ENCODE results near the gene HEMGN. TPM values are rescaled to one million over a fixed set of nuclear protein-coding genes. Genes with fewer than 3 reads are reported as not detected.

The HEMGN gene
- total and polyA plus RNA-seq, 12 donors, result 0.11 to 1.1 (median 0.19) TPM; not detected in 8

DNA sequence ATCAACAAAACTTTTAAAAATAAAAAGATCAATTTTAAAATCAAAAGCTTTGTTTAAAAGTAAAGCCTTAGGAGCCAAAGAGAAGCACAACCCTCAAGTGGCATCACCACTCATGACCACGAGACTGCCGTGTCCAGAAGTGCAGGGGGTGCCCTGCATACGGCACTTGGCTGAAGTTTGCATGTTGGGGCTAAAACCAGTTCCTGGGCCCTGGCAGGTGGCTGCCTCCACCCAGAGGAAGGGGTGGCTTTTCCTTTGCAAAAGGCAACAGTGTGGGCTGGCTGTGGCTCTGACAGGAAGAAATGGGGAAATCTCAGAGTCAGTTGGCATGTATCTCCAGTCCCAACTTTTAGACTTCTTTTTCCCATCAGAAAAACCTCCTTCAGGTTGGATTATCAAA, 30.9 kb downstream of the HEMGN start:
- Histone ChIP-seq H3K27me3 (no peaks in the 10 kb centered on the region), H3K4me1 (peaks cover 0 to 58% (median 14%) of the 10 kb centered on the region in 9 donors), H3K27ac (peak overlapping the region in 3 of 10 donors; percentile 38 to 89 (median 45)), H3K4me3 (peak overlapping the region in 1 of 10 donors; percentile 24), H3K36me3 (peaks cover 0 to 69% (median 31%) of the 10 kb centered on the region in 9 donors), H3K9me3 (no peaks in the 10 kb centered on the region)
- ATAC-seq (peak in 1 of 8 donors; percentile 19), DNase-seq (no peak)
- TF ChIP-seq CTCF (IDR thresholded peaks at IDR 0.05), result no peak
- intact Hi-C loops (cut with DNase I), result no loop called here
- WGBS, 2 donors, result 83 to 84% methylated on average over 3 of the region's 3 CpGs

GRCh38 chr9:97906236-97906831, 31.6 kb downstream of the HEMGN start:
- intact Hi-C loops (cut with DNase I), result no loop called here
- H3K4me3 ChIP-seq, result peak overlapping the region in 1 of 10 donors; percentile 24
- TF ChIP-seq CTCF (IDR thresholded peaks at IDR 0.05), result no peak
- DNase-seq (peak; percentile 37 to 42), ATAC-seq (peak; percentile 43 to 89 (median 74))
- peaks cover 0 to 62% (median 28%) of the 10 kb centered on the region in 9 donors for H3K36me3 ChIP-seq
- no peaks in the 10 kb centered on the region for H3K9me3 ChIP-seq
- peaks cover 0 to 59% (median 14%) of the 10 kb centered on the region in 9 donors for H3K4me1 ChIP-seq
- H3K27ac ChIP-seq, result peak overlapping the region in 4 of 10 donors; percentile 24 to 89 (median 42)
- WGBS, 2 donors, result 76 to 78% methylated on average over 12 of the region's 12 CpGs
- H3K27me3 ChIP-seq, result no peaks in the 10 kb centered on the region

- intact Hi-C loops (cut with DNase I), result no loop called here
- 89 to 91% methylated on average over 2 of the region's 2 CpGs for WGBS, 2 donors
- H3K27ac ChIP-seq, result peak overlapping the region in 2 of 10 donors; percentile 38 to 89
Observed at GRCh38 chr9:97905228-97905627, 32.7 kb downstream of the HEMGN start.

DNA sequence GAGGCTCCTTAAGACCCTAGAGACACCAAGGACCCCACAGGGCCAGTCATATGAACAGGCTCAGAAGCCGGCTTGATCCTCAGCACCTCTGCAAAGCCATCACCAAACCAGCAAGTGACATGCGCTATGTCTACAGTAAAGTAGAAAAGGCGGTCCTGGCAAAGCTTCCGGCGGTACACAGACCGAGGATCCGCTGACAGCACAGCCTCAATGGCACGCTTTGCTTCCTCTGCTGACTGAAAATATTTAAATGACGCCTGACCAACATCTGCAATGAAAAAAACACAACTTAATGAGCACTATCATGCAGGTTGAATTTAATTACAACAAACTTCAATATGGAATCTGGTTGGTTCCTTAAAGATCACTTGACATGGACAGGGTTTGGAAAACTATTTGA, 33.2 kb downstream of the HEMGN start:
- ATAC-seq (no peak), DNase-seq (no peak)
- TF ChIP-seq CTCF (IDR thresholded peaks at IDR 0.05), result no peak
- intact Hi-C loops (cut with DNase I), result loop anchor here in 2 of 10 donors (5.0 kb wide), 2 partner anchors 192 to 437 kb away; no protein-coding TSS in a partner anchor
- Histone ChIP-seq H3K9me3 (no peaks in the 10 kb centered on the region), H3K4me3 (peak overlapping the region in 1 of 10 donors; percentile 9), H3K36me3 (peaks cover 0 to 52% (median 15%) of the 10 kb centered on the region in 9 donors), H3K27ac (peak overlapping the region in 1 of 10 donors; percentile 89), H3K27me3 (no peaks in the 10 kb centered on the region), H3K4me1 (peaks cover 0 to 67% (median 14%) of the 10 kb centered on the region in 9 donors)
- 93 to 97% methylated on average over 9 of the region's 9 CpGs for WGBS, 2 donors

More at GRCh38 chr9:97905228-97905627, 32.7 kb downstream of the HEMGN start:
- DNase-seq (no peak), ATAC-seq (no peak)
- Histone ChIP-seq H3K36me3 (peaks cover 0 to 52% (median 20%) of the 10 kb centered on the region in 9 donors), H3K4me3 (no peak overlapping the region), H3K4me1 (peaks cover 0 to 67% (median 14%) of the 10 kb centered on the region in 9 donors), H3K27me3 (no peaks in the 10 kb centered on the region), H3K9me3 (no peaks in the 10 kb centered on the region)
- TF ChIP-seq CTCF (IDR thresholded peaks at IDR 0.05), result no peak

Data from heart right ventricle (tissue), 16 donors.